ENCODE data around the gene BOD1L1. TPM values are rescaled to one million over a fixed set of nuclear protein-coding genes. Genes with fewer than 3 reads are reported as not detected.

Gene BOD1L1
- total RNA-seq, 2 experiments from 2014 or later, result 27.2 to 28.9 TPM

DNA sequence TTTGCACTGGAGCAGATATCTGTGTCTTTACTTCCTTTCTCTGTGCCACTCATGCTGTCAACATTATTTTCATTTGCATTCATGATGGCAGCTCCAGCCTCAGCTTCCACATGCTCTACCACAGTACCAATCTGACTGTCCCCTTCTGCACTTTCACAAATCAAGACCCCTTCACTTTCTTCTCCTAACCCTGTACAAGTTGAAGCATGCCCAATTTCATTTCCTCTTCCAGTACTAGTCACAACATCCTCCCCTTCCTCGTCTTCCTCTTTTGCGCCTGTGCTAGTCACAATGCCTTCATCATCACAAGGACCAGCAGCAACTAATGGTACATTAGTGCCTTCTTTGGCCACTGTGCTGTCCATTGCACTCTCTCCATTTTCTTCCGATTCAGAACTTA is 26.5 kb downstream of the BOD1L1 start:
- Mint-ChIP-seq H3K4me1 (ENCODE audit: low read depth) (no peaks in the 10 kb centered on the region), H3K9me3 (no peaks in the 10 kb centered on the region), H3K27me3 (no peaks in the 10 kb centered on the region), H3K27ac (no peak overlapping the region), H3K4me3 (no peak overlapping the region), H3K36me3 (ENCODE audit: low read depth) (peaks cover 54% of the 10 kb centered on the region)
- ATAC-seq (no peak), DNase-seq (no peak)
- TF ChIP-seq, protein P1, sequence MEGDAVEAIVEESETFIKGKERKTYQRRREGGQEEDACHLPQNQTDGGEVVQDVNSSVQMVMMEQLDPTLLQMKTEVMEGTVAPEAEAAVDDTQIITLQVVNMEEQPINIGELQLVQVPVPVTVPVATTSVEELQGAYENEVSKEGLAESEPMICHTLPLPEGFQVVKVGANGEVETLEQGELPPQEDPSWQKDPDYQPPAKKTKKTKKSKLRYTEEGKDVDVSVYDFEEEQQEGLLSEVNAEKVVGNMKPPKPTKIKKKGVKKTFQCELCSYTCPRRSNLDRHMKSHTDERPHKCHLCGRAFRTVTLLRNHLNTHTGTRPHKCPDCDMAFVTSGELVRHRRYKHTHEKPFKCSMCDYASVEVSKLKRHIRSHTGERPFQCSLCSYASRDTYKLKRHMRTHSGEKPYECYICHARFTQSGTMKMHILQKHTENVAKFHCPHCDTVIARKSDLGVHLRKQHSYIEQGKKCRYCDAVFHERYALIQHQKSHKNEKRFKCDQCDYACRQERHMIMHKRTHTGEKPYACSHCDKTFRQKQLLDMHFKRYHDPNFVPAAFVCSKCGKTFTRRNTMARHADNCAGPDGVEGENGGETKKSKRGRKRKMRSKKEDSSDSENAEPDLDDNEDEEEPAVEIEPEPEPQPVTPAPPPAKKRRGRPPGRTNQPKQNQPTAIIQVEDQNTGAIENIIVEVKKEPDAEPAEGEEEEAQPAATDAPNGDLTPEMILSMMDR (IDR thresholded peaks at IDR 0.05), result no peak
- POLR2A ChIA-PET, result no interaction called here
- intact Hi-C loops (cut with micrococcal nuclease), result no loop called here
- CTCF ChIA-PET, result no interaction called here

DNA sequence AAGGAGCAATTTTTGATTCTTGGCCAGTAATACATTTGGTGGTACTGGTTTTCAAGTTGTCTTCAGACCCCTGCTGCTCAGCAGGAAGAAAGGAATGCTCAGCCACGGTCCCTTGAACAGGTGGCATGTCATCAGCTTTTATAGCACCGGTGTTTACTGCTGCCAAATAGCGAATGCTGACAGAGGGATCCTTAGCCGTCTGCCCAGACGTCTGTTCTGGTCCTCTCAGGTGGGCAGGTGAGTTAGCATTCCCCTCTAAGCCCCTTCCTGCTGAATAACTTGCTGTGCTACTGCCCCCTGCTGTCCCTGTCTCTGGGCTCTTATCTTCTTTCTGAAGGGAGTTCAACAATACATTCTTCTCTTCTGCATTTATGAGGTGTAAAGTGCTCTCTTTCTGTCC is 28.4 kb downstream of the BOD1L1 start:
- ATAC-seq (no peak), DNase-seq (no peak)
- ChIA-PET CTCF (no interaction called here), POLR2A (no interaction called here)
- Mint-ChIP-seq H3K4me1 (ENCODE audit: low read depth) (no peaks in the 10 kb centered on the region), H3K4me3 (no peak overlapping the region), H3K27ac (no peak overlapping the region), H3K36me3 (ENCODE audit: low read depth) (peaks cover 57% of the 10 kb centered on the region), H3K9me3 (no peaks in the 10 kb centered on the region), H3K27me3 (no peaks in the 10 kb centered on the region)
- TF ChIP-seq, protein P1 (IDR thresholded peaks at IDR 0.05), result no peak
- intact Hi-C loops (cut with micrococcal nuclease), result no loop called here

DNA sequence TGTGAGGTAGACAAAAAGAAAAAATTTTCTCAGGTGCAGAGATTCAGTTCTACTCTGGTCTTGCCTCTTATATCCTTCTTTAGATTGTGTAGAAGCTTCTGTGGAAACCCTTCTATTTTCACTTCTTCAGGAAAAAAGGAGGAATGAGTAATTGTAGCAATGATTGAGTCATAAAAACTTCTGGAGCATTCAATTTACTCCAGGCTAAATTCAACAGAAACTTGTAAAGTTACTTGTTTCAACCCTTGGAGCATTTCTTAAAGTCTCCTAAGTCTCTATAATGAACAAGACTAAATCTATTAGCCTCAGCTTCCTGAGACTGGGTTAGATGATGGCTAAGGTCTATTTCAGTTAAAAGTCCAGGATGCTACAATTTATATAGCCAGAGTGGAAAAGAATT is 29.9 kb downstream of the BOD1L1 start:
- ChIA-PET POLR2A (no interaction called here), CTCF (no interaction called here)
- Mint-ChIP-seq H3K27me3 (no peaks in the 10 kb centered on the region), H3K36me3 (ENCODE audit: low read depth) (peaks cover 45% of the 10 kb centered on the region), H3K9me3 (no peaks in the 10 kb centered on the region), H3K4me3 (no peak overlapping the region), H3K4me1 (ENCODE audit: low read depth) (no peaks in the 10 kb centered on the region), H3K27ac (no peak overlapping the region)
- DNase-seq (no peak), ATAC-seq (no peak)
- intact Hi-C loops (cut with micrococcal nuclease), result no loop called here
- TF ChIP-seq, protein P1 (IDR thresholded peaks at IDR 0.05), result no peak

DNA sequence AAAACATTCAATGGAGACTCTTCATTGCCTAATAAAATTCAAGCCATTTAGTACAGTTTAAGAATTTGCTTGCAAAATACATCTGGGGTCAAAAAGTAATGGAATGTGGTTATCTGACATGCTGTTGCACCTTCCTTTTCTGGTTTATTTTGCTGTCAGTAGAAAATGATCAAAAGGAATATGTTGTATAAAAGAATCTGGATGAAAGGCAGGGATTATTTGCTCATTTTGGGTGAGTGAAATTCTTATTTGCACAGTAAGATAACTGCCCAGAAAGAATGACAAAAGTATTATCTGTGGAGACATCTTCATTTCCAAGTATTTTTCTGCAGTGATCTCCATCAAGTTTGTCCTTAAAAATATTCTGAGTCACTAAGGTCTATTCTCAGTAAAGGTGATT is 30.4 kb downstream of the BOD1L1 start:
- CTCF ChIA-PET, result no interaction called here
- intact Hi-C loops (cut with micrococcal nuclease), result no loop called here
- Mint-ChIP-seq H3K4me3 (no peak overlapping the region), H3K4me1 (ENCODE audit: low read depth) (no peaks in the 10 kb centered on the region), H3K9me3 (no peaks in the 10 kb centered on the region), H3K27ac (no peak overlapping the region), H3K36me3 (ENCODE audit: low read depth) (peaks cover 44% of the 10 kb centered on the region), H3K27me3 (no peaks in the 10 kb centered on the region)
- TF ChIP-seq, protein P1 (IDR thresholded peaks at IDR 0.05), result no peak
- POLR2A ChIA-PET, result no interaction called here
- DNase-seq (no peak), ATAC-seq (no peak)

DNA sequence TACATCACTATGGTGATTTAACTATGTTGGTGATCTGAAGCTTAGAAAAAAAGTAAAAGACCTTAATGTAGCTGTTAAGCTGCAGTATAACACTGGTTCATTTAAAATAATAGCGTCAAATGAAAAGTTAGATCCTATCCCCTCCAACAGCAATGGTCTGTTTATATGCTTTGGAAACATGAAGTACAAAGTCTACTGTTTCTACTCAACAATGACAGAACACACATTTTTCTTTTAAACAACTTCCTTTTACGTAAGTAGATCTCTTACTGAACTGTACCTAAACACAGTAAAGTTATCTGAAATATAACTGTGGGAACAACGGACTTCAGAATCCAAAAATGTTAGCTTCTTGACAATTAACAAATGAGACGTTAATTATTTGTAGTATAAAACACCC is 35.3 kb downstream of the BOD1L1 start:
- H3K4me3 Mint-ChIP-seq, result no peak overlapping the region
- intact Hi-C loops (cut with micrococcal nuclease), result no loop called here
- DNase-seq (no peak), ATAC-seq (no peak)
- H3K27ac Mint-ChIP-seq, result no peak overlapping the region
- CTCF ChIA-PET, result interaction anchor here (0.8 to 1.7 kb wide), 4 partner anchors 12 to 62 kb away, joined by 3 to 4 read pairs (median 3); no protein-coding TSS in a partner anchor
- TF ChIP-seq, protein P1 (IDR thresholded peaks at IDR 0.05), result no peak
- no peaks in the 10 kb centered on the region for H3K27me3 Mint-ChIP-seq
- peaks cover 25% of the 10 kb centered on the region for H3K36me3 Mint-ChIP-seq (ENCODE audit: low read depth)
- no peaks in the 10 kb centered on the region for H3K9me3 Mint-ChIP-seq
- POLR2A ChIA-PET, result no interaction called here
- no peaks in the 10 kb centered on the region for H3K4me1 Mint-ChIP-seq (ENCODE audit: low read depth)

All from activated CD8-positive, alpha-beta T cell treated with anti-CD3 and anti-CD28 coated beads for 36 hours (primary cell).